Aorta (tissue), 5 donors: ENCODE data around the gene EPHB1. TPM values are rescaled to one million over a fixed set of nuclear protein-coding genes. Genes with fewer than 3 reads are reported as not detected.

Experiments
- ATAC-seq: fragments of 200-7000 bp; cut with Tn5 transposase; one replicate; pipeline ENCODE4 v1.9.1; 2022; ENCODE audit warnings: moderate library complexity; ENCODE audit not compliant: low FRiP score
- DNase-seq, 2 donors: peaks; one replicate each; pipeline ENCODE4 v3.0.0-alpha.2; 2020
- H3K27ac ChIP-seq, 2 donors: one replicate each; pipeline ENCODE4 v1.5.1; 2013; ENCODE audit warnings: low read length in 2 of 2, mild to moderate bottlenecking in 2 of 2, moderate library complexity in 2 of 2, control low read depth in 1 of 2, inconsistent platforms in 1 of 2, low read depth in 1 of 2
- H3K27me3 ChIP-seq, 2 donors: one replicate each; pipeline ENCODE4 v1.6.1; 2013; ENCODE audit warnings: control low read depth in 1 of 2, low read length in 1 of 2, mild to moderate bottlenecking in 1 of 2, moderate library complexity in 1 of 2; ENCODE audit not compliant: insufficient read depth in 2 of 2, control insufficient read depth in 1 of 2
- H3K36me3 ChIP-seq, 2 donors: one replicate each; pipeline ENCODE4 v1.6.1; 2013; ENCODE audit warnings: control low read depth in 1 of 2, low read length in 1 of 2, mild to moderate bottlenecking in 1 of 2; ENCODE audit not compliant: insufficient read depth in 2 of 2, control insufficient read depth in 1 of 2
- H3K4me1 ChIP-seq, 2 donors: one replicate each; pipeline ENCODE4 v1.6.1; 2013; ENCODE audit warnings: low read length in 2 of 2, control low read depth in 1 of 2, mild to moderate bottlenecking in 1 of 2, moderate library complexity in 1 of 2; ENCODE audit not compliant: insufficient read depth in 2 of 2, control insufficient read depth in 1 of 2
- H3K4me3 ChIP-seq, 2 donors: one replicate each; pipeline ENCODE4 v1.5.1; 2013; ENCODE audit warnings: low read length in 2 of 2, control low read depth in 1 of 2, mild to moderate bottlenecking in 1 of 2
- H3K9me3 ChIP-seq: one replicate; pipeline ENCODE4 v1.6.1; 2013; ENCODE audit warnings: mild to moderate bottlenecking, low read length; ENCODE audit not compliant: control insufficient read depth
- WGBS, 2 donors: extraction: QIAGEN DNeasy Blood & Tissue Kit; methylation state at CpG; one replicate each; pipeline ENCODE4 v1.1.7; 2013; 5-methylcytosine and 5-hydroxymethylcytosine counted together
- intact Hi-C, 2 donors: fragments of 100-400 bp; cut with DNase I; formaldehyde crosslinking; loops; one replicate each; pipeline versions ENCODE4 v1.14.2 to v1.15.0; 2022
- polyA plus RNA-seq, 2 donors: library from polyadenylated mRNA; stranded (reverse); fragments of 200-250 nt; gene quantifications; one replicate each; pipeline ENCODE4 v1.2.3, GENCODE V29; 2013
- total RNA-seq, 2 donors: library from RNA; stranded (reverse); fragmentation: NEBNext Ultra II Directional; extraction: Animal tissue kit (Norgen Biotek cat#: 25700); gene quantifications; one replicate each; pipeline ENCODE4 v1.2.1, GENCODE V29; 2021
- donor health status: healthy with polysubstance abuse.
- donor health status: Bipolar disorder and iron deficiency.
- donor health status: DM: no; HTN: no; CAD: no.
- donor health status: DM: no; HTN: no; CAD: no.
- donor health status: DM: yes; HTN: yes; CAD: no.

EPHB1 gene
- total and polyA plus RNA-seq, 4 donors, result 0.31 to 4.8 (median 3.6) TPM; not detected in 1

DNA sequence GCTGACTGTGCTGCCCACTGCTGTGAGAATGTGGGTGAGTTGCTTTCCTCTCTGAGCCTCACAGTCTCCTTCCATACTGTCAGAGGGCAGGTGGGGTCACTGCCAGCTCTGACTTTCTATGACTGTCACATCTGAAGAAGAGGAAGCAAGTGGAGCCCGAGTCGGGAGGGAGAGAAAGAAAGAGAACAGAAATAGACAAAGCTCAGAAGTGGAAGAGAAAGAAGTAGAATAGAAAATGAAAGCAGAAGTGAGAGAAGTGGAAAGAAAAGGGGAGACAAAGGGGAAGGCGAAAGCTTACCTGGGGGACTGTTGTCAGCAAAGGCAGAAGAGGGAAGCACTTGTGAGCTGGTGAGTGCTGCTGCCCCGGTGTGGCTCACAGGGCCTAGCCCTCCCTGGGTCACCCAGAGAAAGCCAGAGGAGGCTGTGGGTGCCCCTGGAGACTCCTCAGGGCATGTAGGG lies 57.9 kb downstream of the EPHB1 start:
- ATAC-seq, result no peak
- WGBS, 2 donors, result 79 to 92% methylated on average over 4 of the region's 4 CpGs
- Histone ChIP-seq H3K4me3 (no peak overlapping the region), H3K9me3 (no peaks in the 10 kb centered on the region), H3K4me1 (no peaks in the 10 kb centered on the region), H3K36me3 (no peaks in the 10 kb centered on the region), H3K27ac (no peak overlapping the region), H3K27me3 (no peaks in the 10 kb centered on the region)
- intact Hi-C loops, result no loop called here
- peak in 1 of 2 donors; percentile 56 for DNase-seq

DNA sequence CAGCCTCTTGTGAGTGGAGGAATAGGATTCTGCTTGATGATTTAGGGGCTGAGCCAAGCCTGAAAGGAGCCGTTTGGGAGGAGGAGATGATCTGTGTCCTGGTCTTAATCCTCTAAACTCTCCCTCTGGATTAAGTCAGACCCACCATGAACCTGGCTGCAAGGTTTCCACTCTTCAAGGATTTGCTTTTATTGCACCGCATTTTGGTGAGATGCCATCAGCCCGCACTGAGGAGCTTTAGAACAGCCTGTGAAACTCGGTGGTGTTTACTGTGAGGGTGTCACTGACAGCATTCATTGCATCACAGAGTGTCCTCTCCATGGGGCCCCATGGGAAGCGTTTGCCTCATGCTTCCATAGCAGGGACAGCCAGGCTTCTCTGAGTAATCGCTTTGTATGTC lies 59.2 kb downstream of the EPHB1 start:
- Histone ChIP-seq H3K9me3 (no peaks in the 10 kb centered on the region), H3K27ac (no peak overlapping the region), H3K27me3 (no peaks in the 10 kb centered on the region), H3K36me3 (no peaks in the 10 kb centered on the region), H3K4me3 (no peak overlapping the region), H3K4me1 (no peaks in the 10 kb centered on the region)
- 40 to 52% methylated on average over 6 of the region's 6 CpGs for WGBS, 2 donors
- no peak for ATAC-seq
- intact Hi-C loops, result no loop called here
- no peak for DNase-seq

DNA sequence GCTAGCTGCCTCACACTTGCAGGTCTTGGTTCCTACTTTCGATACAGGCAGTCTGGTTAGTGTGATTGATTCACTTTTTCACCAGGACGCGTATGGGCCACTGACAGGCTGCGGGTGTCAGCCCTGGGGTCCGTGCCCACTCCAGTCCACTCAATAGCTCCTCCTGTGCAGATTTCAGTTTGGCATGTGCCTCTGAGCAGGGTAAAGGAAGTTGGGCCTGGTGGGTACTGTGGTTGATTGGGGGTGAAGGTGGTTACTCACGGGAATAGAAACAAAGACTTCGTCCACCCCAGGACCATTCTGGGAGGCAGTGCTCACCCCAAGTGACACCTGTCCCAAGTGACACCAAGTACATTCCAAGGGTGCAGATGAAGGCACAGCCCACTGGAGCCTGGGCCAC lies 62.3 kb downstream of the EPHB1 start:
- H3K36me3 ChIP-seq, result no peaks in the 10 kb centered on the region
- DNase-seq (no peak), ATAC-seq (no peak)
- H3K4me1 ChIP-seq, result no peaks in the 10 kb centered on the region
- no peaks in the 10 kb centered on the region for H3K9me3 ChIP-seq
- no peak overlapping the region for H3K27ac ChIP-seq
- intact Hi-C loops, result no loop called here
- no peaks in the 10 kb centered on the region for H3K27me3 ChIP-seq
- no peak overlapping the region for H3K4me3 ChIP-seq
- 80 to 84% methylated on average over 7 of the region's 7 CpGs for WGBS, 2 donors

DNA sequence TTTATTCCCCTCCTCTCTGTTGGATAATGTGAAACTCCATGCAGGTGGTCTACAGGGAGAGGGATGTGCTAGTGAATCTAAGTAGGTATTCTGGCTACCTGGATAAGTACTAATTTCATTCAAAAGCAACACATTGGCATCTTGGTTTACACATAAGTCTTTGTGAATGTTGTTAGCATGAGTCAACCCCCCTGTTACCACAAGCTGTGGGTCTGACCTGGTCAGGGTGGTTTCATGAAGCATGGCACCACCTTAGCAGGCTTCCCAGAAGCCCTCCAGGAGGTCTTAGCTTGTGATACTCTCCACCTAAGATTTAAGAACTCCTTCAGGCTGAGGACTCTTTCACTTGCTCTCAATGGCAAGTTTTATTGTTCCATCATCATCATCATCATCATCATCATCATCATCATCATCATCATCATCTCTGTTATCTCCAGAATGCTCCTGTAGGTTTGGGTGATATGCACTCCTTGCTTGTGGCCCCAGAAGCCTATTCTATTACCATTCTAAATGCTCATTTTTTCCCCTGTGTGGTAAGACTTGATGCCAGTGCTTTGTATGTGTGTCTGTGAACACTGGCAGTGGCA lies 62.8 kb downstream of the EPHB1 start:
- Histone ChIP-seq H3K4me3 (no peak overlapping the region), H3K4me1 (no peaks in the 10 kb centered on the region), H3K27ac (no peak overlapping the region), H3K27me3 (no peaks in the 10 kb centered on the region), H3K36me3 (no peaks in the 10 kb centered on the region), H3K9me3 (no peaks in the 10 kb centered on the region)
- intact Hi-C loops, result no loop called here
- DNase-seq (no peak), ATAC-seq (no peak)

GRCh38 chr3:134858441-134859035 lies 63.5 kb downstream of the EPHB1 start:
- Histone ChIP-seq H3K27me3 (no peaks in the 10 kb centered on the region), H3K27ac (no peak overlapping the region), H3K4me1 (no peaks in the 10 kb centered on the region), H3K4me3 (no peak overlapping the region), H3K36me3 (no peaks in the 10 kb centered on the region), H3K9me3 (no peaks in the 10 kb centered on the region)
- ATAC-seq, result no peak
- intact Hi-C loops, result no loop called here
- 43 to 57% methylated on average over 7 of the region's 7 CpGs for WGBS, 2 donors
- DNase-seq, result no peak

DNA sequence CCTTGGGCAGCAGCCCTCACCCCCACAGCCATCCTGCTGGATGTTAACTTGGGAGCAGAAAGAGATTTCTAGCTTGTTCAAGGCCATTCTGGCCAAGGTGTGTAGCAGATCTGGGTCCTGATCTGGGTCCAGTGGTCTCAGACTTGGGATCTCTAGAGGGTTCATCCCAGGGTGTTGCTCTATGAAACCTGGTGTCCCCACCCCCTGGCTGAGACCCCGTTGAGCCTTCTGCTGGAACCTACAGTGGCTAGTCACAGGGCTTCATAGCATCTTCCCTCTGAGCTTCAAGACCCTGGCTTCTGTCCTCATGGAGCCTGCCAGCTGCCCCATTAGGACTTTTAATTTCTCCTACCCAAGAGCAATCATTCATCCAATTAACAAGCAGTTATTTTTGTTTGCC lies 64.3 kb downstream of the EPHB1 start:
- ATAC-seq, result no peak
- H3K4me3 ChIP-seq, result no peak overlapping the region
- WGBS, 2 donors, result 46 to 67% methylated on average over 1 of the region's 1 CpG
- H3K4me1 ChIP-seq, result no peaks in the 10 kb centered on the region
- H3K27me3 ChIP-seq, result no peaks in the 10 kb centered on the region
- H3K27ac ChIP-seq, result no peak overlapping the region
- no peaks in the 10 kb centered on the region for H3K9me3 ChIP-seq
- DNase-seq, result no peak
- H3K36me3 ChIP-seq, result no peaks in the 10 kb centered on the region
- intact Hi-C loops, result no loop called here

DNA sequence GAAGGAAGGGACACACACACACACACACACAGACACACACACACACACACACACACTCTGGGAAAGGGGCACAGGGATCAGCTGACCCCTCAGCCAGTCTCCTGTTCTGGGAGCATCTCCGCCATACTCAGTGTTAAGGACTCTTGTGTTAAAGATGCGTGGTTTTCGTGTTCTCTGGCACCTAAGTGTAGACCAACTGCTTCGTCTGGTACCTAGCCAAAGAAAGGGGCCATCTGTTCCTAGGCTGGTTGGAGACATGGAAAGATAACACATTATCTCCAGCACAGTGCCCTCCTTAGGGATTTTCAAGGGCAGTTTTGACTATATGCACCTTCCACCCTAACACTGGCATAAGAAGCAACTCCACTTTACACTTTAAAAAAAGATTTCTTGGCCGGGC lies 65.1 kb downstream of the EPHB1 start:
- H3K4me3 ChIP-seq, result no peak overlapping the region
- H3K27ac ChIP-seq, result no peak overlapping the region
- WGBS, 2 donors, result 91 to 92% methylated on average over 5 of the region's 5 CpGs
- no peaks in the 10 kb centered on the region for H3K36me3 ChIP-seq
- H3K9me3 ChIP-seq, result no peaks in the 10 kb centered on the region
- intact Hi-C loops, result no loop called here
- DNase-seq, result no peak
- no peaks in the 10 kb centered on the region for H3K27me3 ChIP-seq
- H3K4me1 ChIP-seq, result no peaks in the 10 kb centered on the region
- no peak for ATAC-seq

GRCh38 chr3:134863915-134864314 lies 68.9 kb downstream of the EPHB1 start:
- no peaks in the 10 kb centered on the region for H3K9me3 ChIP-seq
- DNase-seq, result no peak
- H3K4me1 ChIP-seq, result no peaks in the 10 kb centered on the region
- H3K4me3 ChIP-seq, result no peak overlapping the region
- no peak overlapping the region for H3K27ac ChIP-seq
- intact Hi-C loops, result no loop called here
- 77 to 81% methylated on average over 6 of the region's 6 CpGs for WGBS, 2 donors
- no peak for ATAC-seq
- H3K27me3 ChIP-seq, result no peaks in the 10 kb centered on the region
- no peaks in the 10 kb centered on the region for H3K36me3 ChIP-seq

DNA sequence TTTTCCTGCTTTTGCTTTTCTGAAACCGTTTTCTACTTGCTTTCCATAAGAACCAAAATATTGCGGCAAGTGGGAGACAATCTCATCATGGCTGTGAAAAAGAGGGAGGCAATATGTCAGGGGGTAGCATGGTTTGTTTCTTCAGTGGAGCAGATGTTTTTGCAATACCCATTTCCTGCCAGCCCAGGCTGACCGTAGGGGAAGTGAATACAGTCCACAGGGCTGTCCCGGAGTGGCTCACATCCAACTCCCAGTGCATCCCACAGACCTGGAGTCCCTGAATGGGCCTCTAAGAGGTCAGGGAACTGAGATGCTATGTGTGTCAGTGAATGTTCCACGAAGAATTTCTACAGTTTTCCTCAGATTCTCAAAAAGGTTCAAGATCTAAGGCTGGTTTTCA lies 69.6 kb downstream of the EPHB1 start:
- Histone ChIP-seq H3K4me1 (no peaks in the 10 kb centered on the region), H3K27ac (no peak overlapping the region), H3K27me3 (no peaks in the 10 kb centered on the region), H3K36me3 (no peaks in the 10 kb centered on the region), H3K9me3 (no peaks in the 10 kb centered on the region), H3K4me3 (no peak overlapping the region)
- intact Hi-C loops, result no loop called here
- ATAC-seq, result no peak
- WGBS, 2 donors, result 38 to 41% methylated on average over 5 of the region's 5 CpGs
- DNase-seq, result peak in 1 of 2 donors; percentile 59
